ENCODE measurements around the gene MEOX1.

Gene MEOX1

DNA sequence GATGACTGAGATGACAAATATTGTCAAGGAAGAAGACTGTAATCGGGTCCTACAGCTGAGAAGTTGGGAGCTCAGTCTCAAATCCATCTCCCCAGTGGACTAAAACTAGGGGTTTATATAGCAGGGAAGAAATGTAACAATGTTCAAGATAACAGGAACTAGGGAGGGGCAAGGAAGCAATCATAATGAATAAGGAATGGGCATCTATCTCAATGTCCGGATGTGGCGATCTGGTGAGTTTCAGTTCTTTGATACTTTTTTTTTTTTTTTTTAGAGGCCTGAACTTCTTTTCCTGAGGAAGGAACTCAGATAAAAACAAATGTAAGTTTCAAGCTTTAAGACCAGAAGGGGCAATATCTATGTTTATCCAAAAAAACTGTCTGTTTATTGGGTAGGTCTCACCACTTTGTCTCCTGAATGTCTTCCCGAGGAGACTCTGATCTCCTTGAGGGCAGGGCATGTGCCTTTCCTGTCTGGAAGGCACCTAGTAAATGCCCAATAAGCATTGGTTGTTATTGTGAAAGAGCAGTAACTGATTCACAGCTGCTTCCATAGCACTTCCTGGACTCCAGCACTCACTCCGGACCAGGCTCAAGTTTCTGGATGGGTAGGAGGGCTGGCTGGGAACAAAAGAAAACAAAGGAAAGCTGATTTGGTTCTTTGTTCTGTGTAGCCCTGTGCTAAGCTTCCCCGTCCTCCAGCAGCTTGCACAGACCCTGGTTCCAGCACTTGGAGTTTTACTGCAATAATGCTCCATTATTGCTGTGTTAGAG is 51.9 kb downstream of the MEOX1 start:
- Histone ChIP-seq H3K9me3 (ENCODE audit: low read length) (0 out of 2 replicates have a peak, but pooled peaks cover 3% of the 10 kb centered on the region), H3F3A (ENCODE audit: insufficient read depth, low read length) (no peaks in the 10 kb centered on the region), H3K4me1 (ENCODE audit: insufficient read depth, low read length, severe bottlenecking) (no peaks in the 10 kb centered on the region), H3K27me3 (ENCODE audit: insufficient read depth, low read length) (no peaks in the 10 kb centered on the region; the same call in 1 of the 2 replicates), H3K79me2 (ENCODE audit: insufficient read depth, low read length) (no peaks in the 10 kb centered on the region), H2AFZ (ENCODE audit: low read length) (no peak overlapping the region), H4K20me1 (ENCODE audit: insufficient read depth, low read length) (no peaks in the 10 kb centered on the region), H3K27ac (ENCODE audit: low read depth, low read length, poor library complexity, severe bottlenecking) (no peak overlapping the region), H3K9ac (ENCODE audit: low read length) (no peak overlapping the region), H3K36me3 (ENCODE audit: insufficient read depth, low read length) (no peaks in the 10 kb centered on the region), H3K4me3 (ENCODE audit: low read depth, low read length, poor library complexity, severe bottlenecking) (no peak overlapping the region), H3K4me2 (ENCODE audit: low read length) (no peak overlapping the region), H3K9me2 (ENCODE audit: low read depth, low read length) (no peaks in the 10 kb centered on the region)
- TF ChIP-seq, protein P1, sequence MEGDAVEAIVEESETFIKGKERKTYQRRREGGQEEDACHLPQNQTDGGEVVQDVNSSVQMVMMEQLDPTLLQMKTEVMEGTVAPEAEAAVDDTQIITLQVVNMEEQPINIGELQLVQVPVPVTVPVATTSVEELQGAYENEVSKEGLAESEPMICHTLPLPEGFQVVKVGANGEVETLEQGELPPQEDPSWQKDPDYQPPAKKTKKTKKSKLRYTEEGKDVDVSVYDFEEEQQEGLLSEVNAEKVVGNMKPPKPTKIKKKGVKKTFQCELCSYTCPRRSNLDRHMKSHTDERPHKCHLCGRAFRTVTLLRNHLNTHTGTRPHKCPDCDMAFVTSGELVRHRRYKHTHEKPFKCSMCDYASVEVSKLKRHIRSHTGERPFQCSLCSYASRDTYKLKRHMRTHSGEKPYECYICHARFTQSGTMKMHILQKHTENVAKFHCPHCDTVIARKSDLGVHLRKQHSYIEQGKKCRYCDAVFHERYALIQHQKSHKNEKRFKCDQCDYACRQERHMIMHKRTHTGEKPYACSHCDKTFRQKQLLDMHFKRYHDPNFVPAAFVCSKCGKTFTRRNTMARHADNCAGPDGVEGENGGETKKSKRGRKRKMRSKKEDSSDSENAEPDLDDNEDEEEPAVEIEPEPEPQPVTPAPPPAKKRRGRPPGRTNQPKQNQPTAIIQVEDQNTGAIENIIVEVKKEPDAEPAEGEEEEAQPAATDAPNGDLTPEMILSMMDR (IDR thresholded peaks at IDR 0.05; ENCODE audit: low read length) = no peak
- no peak for TF ChIP-seq EZH2 (IDR thresholded peaks at IDR 0.05; ENCODE audit: borderline replicate concordance, low read length)

DNA sequence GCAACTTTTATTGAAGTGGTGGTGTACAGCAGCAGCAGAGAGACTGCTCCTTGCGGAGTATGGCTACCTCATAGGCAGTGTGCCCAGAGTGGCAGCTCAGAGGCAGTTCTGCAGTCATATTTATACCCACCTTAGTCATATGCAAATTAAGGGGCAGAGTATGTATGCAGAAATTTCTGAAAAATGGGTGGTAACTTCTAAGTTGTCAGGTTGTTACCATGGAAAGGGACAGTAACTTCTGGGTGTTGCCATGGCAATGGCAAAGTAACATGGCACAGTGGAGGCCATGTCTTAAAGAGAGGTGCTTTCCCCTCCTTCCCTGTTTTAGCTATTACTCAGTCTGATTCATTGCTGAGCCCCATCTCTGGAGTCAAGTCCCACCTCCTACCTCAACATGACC is 53.4 kb downstream of the MEOX1 start:
- H3K9me3 ChIP-seq (ENCODE audit: low read length) = 0 out of 2 replicates have a peak, but pooled peaks cover 3% of the 10 kb centered on the region
- TF ChIP-seq, protein P1 (IDR thresholded peaks at IDR 0.05; ENCODE audit: low read length) = no peak
- no peak for TF ChIP-seq EZH2 (IDR thresholded peaks at IDR 0.05; ENCODE audit: borderline replicate concordance, low read length)
- no peak overlapping the region for H2AFZ ChIP-seq (ENCODE audit: low read length)
- H3K36me3 ChIP-seq (ENCODE audit: insufficient read depth, low read length) = no peaks in the 10 kb centered on the region
- no peak overlapping the region for H3K9ac ChIP-seq (ENCODE audit: low read length)
- H4K20me1 ChIP-seq (ENCODE audit: insufficient read depth, low read length) = no peaks in the 10 kb centered on the region
- no peak overlapping the region for H3K4me2 ChIP-seq (ENCODE audit: low read length)
- no peak overlapping the region for H3K4me3 ChIP-seq (ENCODE audit: low read depth, low read length, poor library complexity, severe bottlenecking)
- no peaks in the 10 kb centered on the region for H3F3A ChIP-seq (ENCODE audit: insufficient read depth, low read length)
- H3K9me2 ChIP-seq (ENCODE audit: low read depth, low read length) = no peaks in the 10 kb centered on the region
- no peaks in the 10 kb centered on the region; the same call in 1 of the 2 replicates for H3K27me3 ChIP-seq (ENCODE audit: insufficient read depth, low read length)
- no peaks in the 10 kb centered on the region for H3K4me1 ChIP-seq (ENCODE audit: insufficient read depth, low read length, severe bottlenecking)
- H3K27ac ChIP-seq (ENCODE audit: low read depth, low read length, poor library complexity, severe bottlenecking) = no peak overlapping the region
- no peaks in the 10 kb centered on the region for H3K79me2 ChIP-seq (ENCODE audit: insufficient read depth, low read length)

DNA sequence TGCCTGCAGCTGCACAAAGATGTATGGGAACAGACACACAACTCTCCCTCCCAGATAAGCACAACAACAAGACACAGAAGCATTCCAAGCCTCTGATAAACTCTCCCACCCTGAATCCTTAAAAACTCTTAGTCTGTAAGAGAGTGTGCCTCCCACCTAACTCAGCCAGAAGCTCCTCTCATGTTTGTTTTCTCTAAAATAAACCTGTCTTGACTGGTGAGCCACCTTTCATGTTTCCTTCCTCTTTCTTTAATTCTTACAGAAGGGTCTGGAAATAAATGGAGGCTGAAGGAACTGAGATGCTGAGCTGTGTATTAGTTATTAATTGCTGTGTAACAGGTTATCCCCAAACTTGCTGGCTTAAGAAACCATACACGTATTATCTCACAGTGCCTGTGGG is 57.2 kb downstream of the MEOX1 start:
- TF ChIP-seq EZH2 (IDR thresholded peaks at IDR 0.05; ENCODE audit: borderline replicate concordance, low read length) = no peak
- TF ChIP-seq, protein P1 (IDR thresholded peaks at IDR 0.05; ENCODE audit: low read length) = no peak
- H3K9me3 ChIP-seq (ENCODE audit: low read length) = no peaks in the 10 kb centered on the region
- H3K4me3 ChIP-seq (ENCODE audit: low read depth, low read length, poor library complexity, severe bottlenecking) = no peak overlapping the region
- no peaks in the 10 kb centered on the region for H3F3A ChIP-seq (ENCODE audit: insufficient read depth, low read length)
- H4K20me1 ChIP-seq (ENCODE audit: insufficient read depth, low read length) = no peaks in the 10 kb centered on the region
- no peak overlapping the region for H3K4me2 ChIP-seq (ENCODE audit: low read length)
- no peak overlapping the region for H3K9ac ChIP-seq (ENCODE audit: low read length)
- no peaks in the 10 kb centered on the region for H3K79me2 ChIP-seq (ENCODE audit: insufficient read depth, low read length)
- no peak overlapping the region for H2AFZ ChIP-seq (ENCODE audit: low read length)
- H3K27ac ChIP-seq (ENCODE audit: low read depth, low read length, poor library complexity, severe bottlenecking) = no peak overlapping the region
- no peaks in the 10 kb centered on the region for H3K9me2 ChIP-seq (ENCODE audit: low read depth, low read length)
- no peaks in the 10 kb centered on the region for H3K27me3 ChIP-seq (ENCODE audit: insufficient read depth, low read length)
- no peaks in the 10 kb centered on the region for H3K36me3 ChIP-seq (ENCODE audit: insufficient read depth, low read length)
- no peaks in the 10 kb centered on the region for H3K4me1 ChIP-seq (ENCODE audit: insufficient read depth, low read length, severe bottlenecking)

Measured in OCI-LY1 (cell line).